NB4 (cell line): ENCODE data around the gene SMURF1.

ENCODE experiments used
- MYC ChIP-seq: IDR thresholded peaks from 2 replicates; pipeline ENCODE4 v1.6.1; 2011; ENCODE audit warnings: low read depth, low read length
- TF ChIP-seq, protein P1 (sequence below): IDR thresholded peaks from one replicate; pipeline ENCODE4 v1.5.1; 2012; ENCODE audit warnings: low read depth, low read length
- TF ChIP-seq, protein P2 (sequence below): IDR thresholded peaks from 2 replicates; pipeline ENCODE4 v1.6.1; 2011; ENCODE audit warnings: low read depth, low read length

DNA sequence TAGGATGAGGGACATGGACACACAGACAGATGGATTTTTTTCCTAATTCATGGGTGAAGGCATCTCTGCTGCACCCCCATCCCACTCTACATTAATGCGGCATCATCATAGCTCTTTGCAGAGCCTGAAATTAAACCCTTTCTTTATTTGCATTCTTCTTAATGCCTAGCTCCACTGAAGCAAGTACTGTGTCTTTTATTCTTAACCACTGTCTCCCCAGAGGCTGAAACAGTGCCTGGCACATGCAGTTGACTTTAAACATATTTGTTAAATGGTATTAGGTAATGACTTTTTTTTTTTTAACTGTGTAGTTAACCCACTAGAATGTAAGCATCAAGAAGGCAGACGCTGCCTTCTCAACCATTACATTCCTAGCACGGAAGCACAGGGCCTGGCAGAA, 73.5 kb downstream of the SMURF1 start:
- TF ChIP-seq, protein P1, sequence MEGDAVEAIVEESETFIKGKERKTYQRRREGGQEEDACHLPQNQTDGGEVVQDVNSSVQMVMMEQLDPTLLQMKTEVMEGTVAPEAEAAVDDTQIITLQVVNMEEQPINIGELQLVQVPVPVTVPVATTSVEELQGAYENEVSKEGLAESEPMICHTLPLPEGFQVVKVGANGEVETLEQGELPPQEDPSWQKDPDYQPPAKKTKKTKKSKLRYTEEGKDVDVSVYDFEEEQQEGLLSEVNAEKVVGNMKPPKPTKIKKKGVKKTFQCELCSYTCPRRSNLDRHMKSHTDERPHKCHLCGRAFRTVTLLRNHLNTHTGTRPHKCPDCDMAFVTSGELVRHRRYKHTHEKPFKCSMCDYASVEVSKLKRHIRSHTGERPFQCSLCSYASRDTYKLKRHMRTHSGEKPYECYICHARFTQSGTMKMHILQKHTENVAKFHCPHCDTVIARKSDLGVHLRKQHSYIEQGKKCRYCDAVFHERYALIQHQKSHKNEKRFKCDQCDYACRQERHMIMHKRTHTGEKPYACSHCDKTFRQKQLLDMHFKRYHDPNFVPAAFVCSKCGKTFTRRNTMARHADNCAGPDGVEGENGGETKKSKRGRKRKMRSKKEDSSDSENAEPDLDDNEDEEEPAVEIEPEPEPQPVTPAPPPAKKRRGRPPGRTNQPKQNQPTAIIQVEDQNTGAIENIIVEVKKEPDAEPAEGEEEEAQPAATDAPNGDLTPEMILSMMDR: no peak
- no peak for TF ChIP-seq MYC
- TF ChIP-seq, protein P2, sequence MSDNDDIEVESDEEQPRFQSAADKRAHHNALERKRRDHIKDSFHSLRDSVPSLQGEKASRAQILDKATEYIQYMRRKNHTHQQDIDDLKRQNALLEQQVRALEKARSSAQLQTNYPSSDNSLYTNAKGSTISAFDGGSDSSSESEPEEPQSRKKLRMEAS: no peak
